HG03521 (cell line): ENCODE results near the gene ERBB4.
A peak's percentile ranks its signal among the peaks of the same experiment; 100 is the strongest.

Experiments used
- ATAC-seq: cut with Tn5 transposase; IDR thresholded peaks from one replicate; pipeline ENCODE4 v1.9.1; 2021; ENCODE audit warnings: mild to moderate bottlenecking, moderate library complexity; ENCODE audit not compliant: unreplicated experiment

Gene ERBB4

GRCh38 chr2:212538305-212539071 is at the start of gene ERBB4:
TSS of gene ERBB4 (minus strand) at chr2:212538802. CDS start at chr2:212538530, 272 bp downstream.
- ATAC-seq: peak; percentile 34

GRCh38 chr2:212580117-212580516 is 41.5 kb upstream of the ERBB4 start:
- no peak for ATAC-seq

GRCh38 chr2:212556296-212556695 is 17.7 kb upstream of the ERBB4 start:
- no peak for ATAC-seq

- no peak for ATAC-seq
Observed at GRCh38 chr2:212554233-212554632, 15.6 kb upstream of the ERBB4 start.

DNA sequence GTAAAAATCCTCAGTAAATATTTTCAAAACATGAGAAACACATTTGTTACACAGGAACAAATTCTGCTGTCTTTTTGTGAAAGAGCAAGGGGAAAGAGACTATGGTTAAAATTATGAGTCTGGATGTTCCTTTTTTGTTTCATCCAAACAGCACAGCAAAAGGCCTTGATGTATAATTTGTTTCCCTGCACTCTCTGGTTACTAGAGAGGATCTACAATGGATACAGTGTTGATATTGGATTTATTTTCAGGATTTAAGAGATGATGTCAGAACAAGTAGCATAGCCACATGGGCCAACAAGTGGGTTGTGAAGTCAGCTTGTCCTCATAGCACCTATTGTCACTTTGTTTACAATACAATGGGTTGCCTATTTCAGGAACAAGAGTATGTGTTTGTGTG is 11.3 kb upstream of the ERBB4 start:
- no peak for ATAC-seq

GRCh38 chr2:212549463-212549862 is 10.9 kb upstream of the ERBB4 start:
- no peak for ATAC-seq

- ATAC-seq: no peak
Observed at GRCh38 chr2:212548455-212548819, 9.8 kb upstream of the ERBB4 start.

DNA sequence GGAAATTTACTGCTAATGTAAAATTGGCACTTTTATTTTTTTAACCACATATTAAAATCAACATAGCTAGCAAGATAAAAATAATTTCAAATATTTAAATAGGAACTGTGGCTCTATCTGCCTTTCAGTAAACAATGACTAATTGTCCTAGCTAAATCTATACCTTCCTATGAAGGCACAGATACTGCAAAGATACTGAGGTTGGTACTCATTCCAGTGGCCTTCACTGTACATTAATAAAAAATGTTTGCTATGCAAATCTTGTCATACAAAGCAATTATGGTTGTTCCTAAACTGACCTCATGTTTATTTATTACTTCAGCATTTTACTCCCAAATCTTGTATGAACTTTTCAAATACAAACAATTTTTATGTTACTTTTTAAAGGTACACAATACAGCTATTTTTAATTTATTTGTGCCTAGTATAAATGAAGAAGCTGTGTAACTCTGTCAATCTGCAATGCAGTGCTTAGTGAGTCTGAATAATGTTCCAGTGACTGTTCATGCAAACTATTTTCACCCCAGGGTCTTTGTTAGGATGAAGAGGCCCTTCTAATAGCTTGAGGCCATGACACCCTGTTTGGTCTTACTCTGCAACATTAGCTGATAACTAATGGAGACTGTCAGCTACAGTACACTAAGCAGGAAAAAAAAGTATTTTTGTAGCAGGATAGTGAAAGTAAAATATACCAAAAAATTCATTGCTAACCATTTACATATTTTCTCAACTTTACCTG is 9.3 kb upstream of the ERBB4 start:
- ATAC-seq: no peak

DNA sequence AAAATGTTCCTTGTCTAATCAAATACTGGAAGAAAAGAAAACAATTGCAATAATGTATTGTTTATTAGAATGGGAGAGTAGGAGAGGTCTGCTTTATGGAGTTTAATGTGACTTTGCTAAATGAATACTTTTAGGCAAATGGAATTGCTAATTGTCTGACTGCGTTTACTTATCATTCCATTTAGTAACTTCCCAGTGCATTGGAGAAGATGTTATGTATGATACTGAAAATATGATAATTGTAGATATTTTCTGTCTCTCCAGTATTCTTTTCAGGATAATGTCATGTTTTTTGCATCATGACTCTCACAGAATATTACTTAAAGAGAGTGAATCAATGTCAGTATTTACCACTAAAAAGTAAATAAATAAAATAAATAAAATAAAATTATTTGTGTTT is 8.1 kb upstream of the ERBB4 start:
- ATAC-seq: no peak

- ATAC-seq: no peak
Observed at GRCh38 chr2:212540341-212540740, 1.7 kb upstream of the ERBB4 start.

GRCh38 chr2:212539072-212539880 is 674 bp upstream of the ERBB4 start:
- no peak for ATAC-seq

GRCh38 chr2:212537726-212538304 is 787 bp downstream of the ERBB4 start:
- peak; percentile 21 for ATAC-seq

- ATAC-seq: no peak
Observed at GRCh38 chr2:212536817-212537725, 1.5 kb downstream of the ERBB4 start.

DNA sequence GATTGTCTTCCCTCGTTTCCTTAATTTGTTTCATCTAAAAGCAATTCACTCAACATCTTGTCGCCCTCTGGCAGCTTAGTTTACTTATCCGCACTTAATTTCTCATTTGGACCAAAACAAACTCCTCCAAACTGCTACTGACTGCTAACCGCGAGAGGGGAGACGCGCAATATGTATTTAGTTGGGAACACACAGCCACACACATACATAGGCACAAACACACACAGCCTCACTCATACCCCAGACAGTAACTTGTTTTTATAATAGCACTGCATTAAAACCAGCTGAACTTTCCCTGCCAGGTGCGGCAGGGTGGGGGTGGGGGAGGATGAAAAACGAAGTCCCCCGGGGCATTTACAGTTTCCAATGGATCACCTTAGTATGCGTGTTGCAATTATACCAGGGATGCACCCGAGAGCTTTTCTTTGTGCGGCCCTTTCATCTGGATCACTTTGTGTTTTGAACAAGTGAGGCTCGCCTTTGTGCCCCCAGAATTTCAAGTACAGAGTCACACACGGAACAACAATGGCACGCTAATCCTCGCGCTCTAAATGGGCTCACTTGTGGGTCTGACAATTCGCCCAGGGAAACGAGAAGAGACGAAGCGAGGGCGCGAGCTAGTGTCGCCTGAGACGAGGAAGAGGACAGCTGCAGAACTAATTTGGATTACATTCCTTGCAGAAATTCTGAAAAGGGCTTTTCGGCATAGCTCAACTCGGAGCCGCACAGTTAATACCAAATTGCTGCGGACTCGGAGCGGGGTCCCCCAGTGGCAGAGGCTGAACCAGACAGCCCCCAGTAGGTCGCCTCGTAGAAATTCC is 2.4 kb downstream of the ERBB4 start:
- no peak for ATAC-seq

GRCh38 chr2:212534336-212534735 is 4.3 kb downstream of the ERBB4 start:
- ATAC-seq: no peak

GRCh38 chr2:212532585-212532984 is 6.0 kb downstream of the ERBB4 start:
- ATAC-seq: no peak

- no peak for ATAC-seq
Observed at GRCh38 chr2:212532087-212532486, 6.5 kb downstream of the ERBB4 start.

DNA sequence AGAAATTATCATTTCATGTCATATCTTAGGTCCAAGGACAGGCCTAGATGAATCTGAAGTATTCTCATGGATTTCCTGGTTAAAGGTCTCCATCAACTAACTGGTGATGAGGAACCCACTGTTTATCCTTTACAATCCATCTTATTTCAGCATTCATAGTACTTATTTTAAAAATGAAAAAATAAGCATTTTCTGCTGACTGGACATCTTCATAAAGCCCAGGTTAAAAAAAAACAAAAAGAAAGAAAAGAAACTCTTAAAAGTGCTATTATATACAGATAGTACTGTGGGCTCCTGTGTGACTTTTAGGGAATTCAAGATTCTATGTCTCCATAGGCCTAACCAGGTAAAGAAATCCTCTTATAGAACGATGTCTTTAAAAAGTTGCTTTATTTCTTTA is 7.1 kb downstream of the ERBB4 start:
- ATAC-seq: no peak

DNA sequence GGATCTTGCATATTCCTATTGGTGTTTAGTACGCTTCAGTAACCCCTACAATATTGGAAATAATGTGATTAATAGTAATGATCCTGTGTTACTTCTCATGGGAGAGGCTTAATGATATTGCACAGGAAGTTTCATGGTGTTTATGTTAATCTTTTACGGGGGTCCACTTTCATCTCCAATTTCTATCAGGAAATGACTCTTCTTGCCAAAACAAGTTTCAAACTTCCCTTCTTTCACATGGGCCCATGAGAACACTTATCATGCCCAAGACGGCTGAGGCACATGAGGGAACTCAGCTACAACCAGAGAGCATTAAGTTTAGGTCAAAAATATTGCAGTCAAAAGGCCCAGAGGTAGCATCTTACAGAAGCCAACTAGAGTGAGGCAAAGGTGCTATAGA is 7.6 kb downstream of the ERBB4 start:
- no peak for ATAC-seq
